HEK293 (cell line): Measurements from ENCODE around the gene IQSEC1.

Source experiments
- CTCF ChIA-PET: fragments of 350-600 bp; formaldehyde crosslinking; extraction: SDS; loops from one replicate; lab custom pipeline; 2021; ENCODE audit warnings: antibody characterized with exemption; lab: Yijun Ruan, JAX
- POLR2A ChIA-PET: fragments of 300-600 bp; formaldehyde crosslinking; extraction: SDS; loops from one replicate; lab custom pipeline; 2020; ENCODE audit warnings: antibody characterized with exemption, inconsistent platforms; lab: Yijun Ruan, JAX
- H3K27ac ChIP-seq: fragments of 200-500 bp; sonication (Bioruptor generic); 2 replicates; pipeline ENCODE4 v1.5.1; 2014; ENCODE audit warnings: low read depth, low read length, control low read depth, inconsistent platforms; ENCODE audit errors: extremely low read depth
- H3K36me3 ChIP-seq, 2 experiments: fragments of 200-500 bp in 1 of 2; sonication (Bioruptor generic) in 1 of 2; 1 replicate in 1 of 2; 2 replicates in 1 of 2; pipeline ENCODE4 v1.5.1; 2014 to 2017; ENCODE audit warnings: inconsistent platforms in 2 of 2, low read length in 2 of 2; ENCODE audit not compliant: control insufficient read depth in 2 of 2, insufficient read depth in 1 of 2
- H3K4me1 ChIP-seq: fragments of 200-500 bp; sonication (Bioruptor generic); 2 replicates; pipeline ENCODE4 v1.5.1; 2014; ENCODE audit warnings: mild to moderate bottlenecking, low read length, inconsistent platforms; ENCODE audit not compliant: control insufficient read depth, insufficient read depth
- H3K4me3 ChIP-seq: 2 replicates; pipeline ENCODE4 v1.5.1; 2011; ENCODE audit warnings: low read depth, mild to moderate bottlenecking, control low read depth, low read length, moderate library complexity
- H3K9me3 ChIP-seq: fragments of 200-500 bp; sonication (Bioruptor generic); 2 replicates; pipeline ENCODE4 v1.5.1; 2014; ENCODE audit warnings: low read depth, low read length, inconsistent platforms; ENCODE audit not compliant: control insufficient read depth, insufficient read depth
- HOXC10 ChIP-seq: sonication (generic); formaldehyde crosslinking; IDR thresholded peaks from 2 replicates; pipeline ENCODE4 v1.8.1; 2023; ENCODE audit warnings: mild to moderate bottlenecking, missing genetic modification reagents
- REPIN1 ChIP-seq: fragments of 450-650 bp; formaldehyde crosslinking; IDR thresholded peaks from 2 replicates; pipeline ENCODE4 v1.5.1; 2017; ENCODE audit warnings: missing biosample characterization, missing genetic modification characterization, low read depth
- WT1 ChIP-seq: fragments of 450-650 bp; formaldehyde crosslinking; IDR thresholded peaks from 2 replicates; pipeline ENCODE4 v1.5.1; 2016; ENCODE audit warnings: missing biosample characterization, missing genetic modification characterization
- YY1 ChIP-seq: fragments of 450-650 bp; formaldehyde crosslinking; IDR thresholded peaks from 2 replicates; pipeline ENCODE4 v1.5.1; 2018; ENCODE audit warnings: missing biosample characterization, missing genetic modification characterization
- ZNF2 ChIP-seq: fragments of 450-650 bp; formaldehyde crosslinking; IDR thresholded peaks from 2 replicates; pipeline ENCODE4 v1.5.1; 2016; ENCODE audit warnings: missing biosample characterization, missing genetic modification characterization
- ZNF214 ChIP-seq: fragments of 450-650 bp; formaldehyde crosslinking; IDR thresholded peaks from 2 replicates; pipeline ENCODE4 v1.5.1; 2017; ENCODE audit warnings: missing biosample characterization, mild to moderate bottlenecking, missing genetic modification characterization, borderline replicate concordance
- ZNF394 ChIP-seq: fragments of 450-650 bp; formaldehyde crosslinking; IDR thresholded peaks from 2 replicates; pipeline ENCODE4 v1.5.1; 2016; ENCODE audit warnings: missing biosample characterization, missing genetic modification characterization, mild to moderate bottlenecking, moderate library complexity, borderline replicate concordance
- ZNF404 ChIP-seq: fragments of 450-650 bp; formaldehyde crosslinking; IDR thresholded peaks from 2 replicates; pipeline ENCODE4 v1.5.1; 2017; ENCODE audit warnings: missing biosample characterization, missing genetic modification characterization
- ZNF473 ChIP-seq: fragments of 450-650 bp; formaldehyde crosslinking; IDR thresholded peaks from 2 replicates; pipeline ENCODE4 v1.5.1; 2017; ENCODE audit warnings: missing biosample characterization, missing genetic modification characterization
- ZNF571 ChIP-seq: fragments of 450-650 bp; formaldehyde crosslinking; IDR thresholded peaks from 2 replicates; pipeline ENCODE4 v1.5.0; 2017; ENCODE audit warnings: missing biosample characterization, missing genetic modification characterization
- ZNF585B ChIP-seq: fragments of 450-650 bp; formaldehyde crosslinking; IDR thresholded peaks from 2 replicates; pipeline ENCODE4 v1.5.1; 2016; ENCODE audit warnings: missing biosample characterization, missing genetic modification characterization
- ZNF747 ChIP-seq: fragments of 450-650 bp; formaldehyde crosslinking; IDR thresholded peaks from 2 replicates; pipeline ENCODE4 v1.5.1; 2016; ENCODE audit warnings: missing biosample characterization, missing genetic modification characterization
- ZNF791 ChIP-seq: fragments of 450-650 bp; formaldehyde crosslinking; IDR thresholded peaks from 2 replicates; pipeline ENCODE4 v1.5.1; 2016; ENCODE audit warnings: missing biosample characterization, missing genetic modification characterization
- ZSCAN18 ChIP-seq: fragments of 450-650 bp; formaldehyde crosslinking; IDR thresholded peaks from 2 replicates; pipeline ENCODE4 v1.5.1; 2016; ENCODE audit warnings: missing biosample characterization, missing genetic modification characterization
- TF ChIP-seq, protein P1 (sequence below): fragments of 450-650 bp; formaldehyde crosslinking; conservative IDR thresholded peaks from 2 replicates; pipeline ENCODE4 v1.5.1; 2016; ENCODE audit warnings: low read depth, missing biosample characterization, missing genetic modification characterization
- TF ChIP-seq, protein P2 (sequence below): fragments of 450-650 bp; formaldehyde crosslinking; IDR thresholded peaks from 2 replicates; pipeline ENCODE4 v1.5.1; 2016; ENCODE audit warnings: missing biosample characterization, missing genetic modification characterization
- TF ChIP-seq, protein P3 (sequence below): fragments of 450-650 bp; formaldehyde crosslinking; IDR thresholded peaks from 2 replicates; pipeline ENCODE4 v1.5.1; 2016; ENCODE audit warnings: missing biosample characterization, missing genetic modification characterization
- TF ChIP-seq, protein P4 (sequence below): fragments of 450-650 bp; formaldehyde crosslinking; IDR thresholded peaks from 2 replicates; pipeline ENCODE4 v1.5.1; 2017; ENCODE audit warnings: missing biosample characterization, missing genetic modification characterization
- TF ChIP-seq, protein P5 (sequence below): fragments of 450-650 bp; formaldehyde crosslinking; IDR thresholded peaks from 2 replicates; pipeline ENCODE4 v1.5.1; 2017; ENCODE audit warnings: missing biosample characterization, mild to moderate bottlenecking, missing genetic modification characterization, moderate library complexity

IQSEC1 gene

DNA sequence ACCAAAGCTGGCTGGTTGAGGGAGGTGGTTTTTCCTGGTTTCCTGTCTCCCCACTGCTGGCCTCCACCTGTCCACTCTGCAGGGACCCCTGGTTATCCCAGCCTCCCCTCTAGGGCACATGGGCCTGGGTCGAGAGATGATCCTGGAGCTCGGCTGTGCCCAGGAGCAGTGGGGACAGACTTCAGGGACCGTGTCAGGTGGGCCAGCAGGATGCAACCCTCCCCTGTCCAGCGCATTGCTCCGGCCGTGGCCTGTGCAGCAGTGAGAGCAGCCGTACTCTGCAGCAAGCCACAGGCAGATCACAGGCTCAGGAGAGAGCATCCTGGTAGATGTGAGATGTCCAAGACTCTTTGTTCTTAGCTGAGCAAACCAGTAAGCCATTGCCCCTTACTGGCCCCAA is 139.3 kb downstream of the IQSEC1 start:
- POLR2A ChIA-PET, result no interaction called here
- H3K9me3 ChIP-seq, result no peaks in the 10 kb centered on the region
- TF ChIP-seq ZNF473 (tag by site-specific recombination), result no peak
- TF ChIP-seq, protein P1, sequence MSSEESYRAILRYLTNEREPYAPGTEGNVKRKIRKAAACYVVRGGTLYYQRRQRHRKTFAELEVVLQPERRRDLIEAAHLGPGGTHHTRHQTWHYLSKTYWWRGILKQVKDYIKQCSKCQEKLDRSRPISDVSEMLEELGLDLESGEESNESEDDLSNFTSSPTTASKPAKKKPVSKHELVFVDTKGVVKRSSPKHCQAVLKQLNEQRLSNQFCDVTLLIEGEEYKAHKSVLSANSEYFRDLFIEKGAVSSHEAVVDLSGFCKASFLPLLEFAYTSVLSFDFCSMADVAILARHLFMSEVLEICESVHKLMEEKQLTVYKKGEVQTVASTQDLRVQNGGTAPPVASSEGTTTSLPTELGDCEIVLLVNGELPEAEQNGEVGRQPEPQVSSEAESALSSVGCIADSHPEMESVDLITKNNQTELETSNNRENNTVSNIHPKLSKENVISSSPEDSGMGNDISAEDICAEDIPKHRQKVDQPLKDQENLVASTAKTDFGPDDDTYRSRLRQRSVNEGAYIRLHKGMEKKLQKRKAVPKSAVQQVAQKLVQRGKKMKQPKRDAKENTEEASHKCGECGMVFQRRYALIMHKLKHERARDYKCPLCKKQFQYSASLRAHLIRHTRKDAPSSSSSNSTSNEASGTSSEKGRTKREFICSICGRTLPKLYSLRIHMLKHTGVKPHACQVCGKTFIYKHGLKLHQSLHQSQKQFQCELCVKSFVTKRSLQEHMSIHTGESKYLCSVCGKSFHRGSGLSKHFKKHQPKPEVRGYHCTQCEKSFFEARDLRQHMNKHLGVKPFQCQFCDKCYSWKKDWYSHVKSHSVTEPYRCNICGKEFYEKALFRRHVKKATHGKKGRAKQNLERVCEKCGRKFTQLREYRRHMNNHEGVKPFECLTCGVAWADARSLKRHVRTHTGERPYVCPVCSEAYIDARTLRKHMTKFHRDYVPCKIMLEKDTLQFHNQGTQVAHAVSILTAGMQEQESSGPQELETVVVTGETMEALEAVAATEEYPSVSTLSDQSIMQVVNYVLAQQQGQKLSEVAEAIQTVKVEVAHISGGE, result no peak
- no peak for TF ChIP-seq ZSCAN18 (tag by site-specific recombination)
- TF ChIP-seq ZNF2 (tag by site-specific recombination), result no peak
- TF ChIP-seq REPIN1 (tag by site-specific recombination), result no peak
- TF ChIP-seq ZNF394 (tag by site-specific recombination), result no peak
- no peak for TF ChIP-seq ZNF571 (tag by site-specific recombination)
- TF ChIP-seq HOXC10 (CRISPR knock-in tag), result no peak
- TF ChIP-seq YY1, result no peak
- TF ChIP-seq, protein P2, sequence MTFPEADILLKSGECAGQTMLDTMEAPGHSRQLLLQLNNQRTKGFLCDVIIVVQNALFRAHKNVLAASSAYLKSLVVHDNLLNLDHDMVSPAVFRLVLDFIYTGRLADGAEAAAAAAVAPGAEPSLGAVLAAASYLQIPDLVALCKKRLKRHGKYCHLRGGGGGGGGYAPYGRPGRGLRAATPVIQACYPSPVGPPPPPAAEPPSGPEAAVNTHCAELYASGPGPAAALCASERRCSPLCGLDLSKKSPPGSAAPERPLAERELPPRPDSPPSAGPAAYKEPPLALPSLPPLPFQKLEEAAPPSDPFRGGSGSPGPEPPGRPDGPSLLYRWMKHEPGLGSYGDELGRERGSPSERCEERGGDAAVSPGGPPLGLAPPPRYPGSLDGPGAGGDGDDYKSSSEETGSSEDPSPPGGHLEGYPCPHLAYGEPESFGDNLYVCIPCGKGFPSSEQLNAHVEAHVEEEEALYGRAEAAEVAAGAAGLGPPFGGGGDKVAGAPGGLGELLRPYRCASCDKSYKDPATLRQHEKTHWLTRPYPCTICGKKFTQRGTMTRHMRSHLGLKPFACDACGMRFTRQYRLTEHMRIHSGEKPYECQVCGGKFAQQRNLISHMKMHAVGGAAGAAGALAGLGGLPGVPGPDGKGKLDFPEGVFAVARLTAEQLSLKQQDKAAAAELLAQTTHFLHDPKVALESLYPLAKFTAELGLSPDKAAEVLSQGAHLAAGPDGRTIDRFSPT, result no peak
- TF ChIP-seq ZNF404 (tag by site-specific recombination), result no peak
- no peak for TF ChIP-seq ZNF585B (tag by site-specific recombination)
- TF ChIP-seq ZNF747 (tag by site-specific recombination), result no peak
- TF ChIP-seq, protein P3, sequence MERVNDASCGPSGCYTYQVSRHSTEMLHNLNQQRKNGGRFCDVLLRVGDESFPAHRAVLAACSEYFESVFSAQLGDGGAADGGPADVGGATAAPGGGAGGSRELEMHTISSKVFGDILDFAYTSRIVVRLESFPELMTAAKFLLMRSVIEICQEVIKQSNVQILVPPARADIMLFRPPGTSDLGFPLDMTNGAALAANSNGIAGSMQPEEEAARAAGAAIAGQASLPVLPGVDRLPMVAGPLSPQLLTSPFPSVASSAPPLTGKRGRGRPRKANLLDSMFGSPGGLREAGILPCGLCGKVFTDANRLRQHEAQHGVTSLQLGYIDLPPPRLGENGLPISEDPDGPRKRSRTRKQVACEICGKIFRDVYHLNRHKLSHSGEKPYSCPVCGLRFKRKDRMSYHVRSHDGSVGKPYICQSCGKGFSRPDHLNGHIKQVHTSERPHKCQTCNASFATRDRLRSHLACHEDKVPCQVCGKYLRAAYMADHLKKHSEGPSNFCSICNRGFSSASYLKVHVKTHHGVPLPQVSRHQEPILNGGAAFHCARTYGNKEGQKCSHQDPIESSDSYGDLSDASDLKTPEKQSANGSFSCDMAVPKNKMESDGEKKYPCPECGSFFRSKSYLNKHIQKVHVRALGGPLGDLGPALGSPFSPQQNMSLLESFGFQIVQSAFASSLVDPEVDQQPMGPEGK, result no peak
- TF ChIP-seq, protein P4, sequence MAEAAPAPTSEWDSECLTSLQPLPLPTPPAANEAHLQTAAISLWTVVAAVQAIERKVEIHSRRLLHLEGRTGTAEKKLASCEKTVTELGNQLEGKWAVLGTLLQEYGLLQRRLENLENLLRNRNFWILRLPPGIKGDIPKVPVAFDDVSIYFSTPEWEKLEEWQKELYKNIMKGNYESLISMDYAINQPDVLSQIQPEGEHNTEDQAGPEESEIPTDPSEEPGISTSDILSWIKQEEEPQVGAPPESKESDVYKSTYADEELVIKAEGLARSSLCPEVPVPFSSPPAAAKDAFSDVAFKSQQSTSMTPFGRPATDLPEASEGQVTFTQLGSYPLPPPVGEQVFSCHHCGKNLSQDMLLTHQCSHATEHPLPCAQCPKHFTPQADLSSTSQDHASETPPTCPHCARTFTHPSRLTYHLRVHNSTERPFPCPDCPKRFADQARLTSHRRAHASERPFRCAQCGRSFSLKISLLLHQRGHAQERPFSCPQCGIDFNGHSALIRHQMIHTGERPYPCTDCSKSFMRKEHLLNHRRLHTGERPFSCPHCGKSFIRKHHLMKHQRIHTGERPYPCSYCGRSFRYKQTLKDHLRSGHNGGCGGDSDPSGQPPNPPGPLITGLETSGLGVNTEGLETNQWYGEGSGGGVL (tag by site-specific recombination), result no peak
- TF ChIP-seq ZNF791 (tag by site-specific recombination), result no peak
- TF ChIP-seq, protein P5, sequence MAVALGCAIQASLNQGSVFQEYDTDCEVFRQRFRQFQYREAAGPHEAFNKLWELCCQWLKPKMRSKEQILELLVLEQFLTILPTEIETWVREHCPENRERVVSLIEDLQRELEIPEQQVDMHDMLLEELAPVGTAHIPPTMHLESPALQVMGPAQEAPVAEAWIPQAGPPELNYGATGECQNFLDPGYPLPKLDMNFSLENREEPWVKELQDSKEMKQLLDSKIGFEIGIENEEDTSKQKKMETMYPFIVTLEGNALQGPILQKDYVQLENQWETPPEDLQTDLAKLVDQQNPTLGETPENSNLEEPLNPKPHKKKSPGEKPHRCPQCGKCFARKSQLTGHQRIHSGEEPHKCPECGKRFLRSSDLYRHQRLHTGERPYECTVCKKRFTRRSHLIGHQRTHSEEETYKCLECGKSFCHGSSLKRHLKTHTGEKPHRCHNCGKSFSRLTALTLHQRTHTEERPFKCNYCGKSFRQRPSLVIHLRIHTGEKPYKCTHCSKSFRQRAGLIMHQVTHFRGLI, result no peak
- no peak for TF ChIP-seq WT1 (tag by site-specific recombination)
- TF ChIP-seq ZNF214 (tag by site-specific recombination), result no peak
- TF ChIP-seq, all 188 proteins: peak for 0
- no peaks in the 10 kb centered on the region for H3K4me1 ChIP-seq
- peaks cover 0 to 81% of the 10 kb centered on the region in 2 experiments; a peak in 2 of 3 replicates for H3K36me3 ChIP-seq
- no peak overlapping the region for H3K4me3 ChIP-seq
- H3K27ac ChIP-seq, result no peak overlapping the region
- CTCF ChIA-PET, result interaction anchor here (0.6 to 1.2 kb wide), 2 partner anchors 50 to 54 kb away, joined by 3 to 4 read pairs; no protein-coding TSS in a partner anchor
